MV-4-11 (cell line): ENCODE data around the gene ENO4.

Source experiments
- DNase-seq: peaks from one replicate; lab custom pipeline; 2025; lab: John Stamatoyannopoulos, UW

ENO4 gene, protein sequence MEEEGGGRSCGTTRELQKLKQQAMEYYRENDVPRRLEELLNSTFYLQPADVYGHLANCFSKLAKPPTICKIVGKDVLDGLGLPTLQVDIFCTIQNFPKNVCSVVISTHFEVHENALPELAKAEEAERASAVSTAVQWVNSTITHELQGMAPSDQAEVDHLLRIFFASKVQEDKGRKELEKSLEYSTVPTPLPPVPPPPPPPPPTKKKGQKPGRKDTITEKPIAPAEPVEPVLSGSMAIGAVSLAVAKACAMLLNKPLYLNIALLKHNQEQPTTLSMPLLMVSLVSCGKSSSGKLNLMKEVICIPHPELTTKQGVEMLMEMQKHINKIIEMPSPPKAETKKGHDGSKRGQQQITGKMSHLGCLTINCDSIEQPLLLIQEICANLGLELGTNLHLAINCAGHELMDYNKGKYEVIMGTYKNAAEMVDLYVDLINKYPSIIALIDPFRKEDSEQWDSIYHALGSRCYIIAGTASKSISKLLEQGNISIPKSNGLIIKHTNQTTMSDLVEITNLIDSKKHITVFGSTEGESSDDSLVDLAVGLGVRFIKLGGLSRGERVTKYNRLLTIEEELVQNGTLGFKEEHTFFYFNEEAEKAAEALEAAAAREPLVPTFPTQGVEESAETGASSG

DNA sequence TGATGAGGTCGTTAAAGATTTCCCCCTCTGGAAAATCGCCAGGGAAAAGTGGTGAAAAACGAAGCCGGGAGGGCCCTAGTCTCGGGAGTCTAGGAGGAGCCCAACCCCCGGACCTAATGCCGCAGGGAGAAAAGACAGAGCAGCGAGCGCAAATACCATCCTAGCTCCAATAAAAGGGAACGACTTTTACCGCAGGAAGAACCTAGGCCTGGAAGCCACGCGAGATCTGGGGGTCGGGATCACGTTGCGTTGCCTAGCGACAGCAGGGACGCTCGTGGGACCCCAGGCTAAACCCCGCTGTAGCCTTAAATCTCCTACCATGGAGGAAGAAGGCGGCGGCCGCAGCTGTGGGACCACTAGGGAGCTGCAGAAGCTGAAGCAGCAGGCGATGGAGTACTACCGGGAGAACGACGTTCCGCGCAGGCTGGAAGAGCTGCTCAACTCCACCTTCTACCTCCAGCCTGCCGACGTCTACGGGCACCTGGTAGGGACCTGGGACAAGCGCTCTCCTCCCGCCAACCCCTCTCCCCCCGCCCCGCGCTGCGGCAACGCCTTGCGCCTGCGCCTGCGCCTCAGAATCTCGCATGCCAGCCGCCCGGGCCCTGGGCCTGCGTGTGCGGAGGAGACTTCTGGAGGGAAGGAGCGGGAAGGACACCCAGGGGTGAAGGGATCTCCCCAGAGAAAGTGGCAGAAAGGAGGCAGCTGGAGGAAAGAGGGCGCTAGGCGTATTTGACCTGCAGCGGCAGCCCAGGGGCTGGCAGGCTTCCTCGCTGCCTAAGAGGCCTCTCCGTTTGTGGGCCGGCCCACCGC lies at the start of gene ENO4:
Gene ENO4 (plus strand): TSS at position 252 of the 810 bp plus-strand sequence. CDS start 68 bp downstream, at position 320.
- DNase-seq: no peak

DNA sequence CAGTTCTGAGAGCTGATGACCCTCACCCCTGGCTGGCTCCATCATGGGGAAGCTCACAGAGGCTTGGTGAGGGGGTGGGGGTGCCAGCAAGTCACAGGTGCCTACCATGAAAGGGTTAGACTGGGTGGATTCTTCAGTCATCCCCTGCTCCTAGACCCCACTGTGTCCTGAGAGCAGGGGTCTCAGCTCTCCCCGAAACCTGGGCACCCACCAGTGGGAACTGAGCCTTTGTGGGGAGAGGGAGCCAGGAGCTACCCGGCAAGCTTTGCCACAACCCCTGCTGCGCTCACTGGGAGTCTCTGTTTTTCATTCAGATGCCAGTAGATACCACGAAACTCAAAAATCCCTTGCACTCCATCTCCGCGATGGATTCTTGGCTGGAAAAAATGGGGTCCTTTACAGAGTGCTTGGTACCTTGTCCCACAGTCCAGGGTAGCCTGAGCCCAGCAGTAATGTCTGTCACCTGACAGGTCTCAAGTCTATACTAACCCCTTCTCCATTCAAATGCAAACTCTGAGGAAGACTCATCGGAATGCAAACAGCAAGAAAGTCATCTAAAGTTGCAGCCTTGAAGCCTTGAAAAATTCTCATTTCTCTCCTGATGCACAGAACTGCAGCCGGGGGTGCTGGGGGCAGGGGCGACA lies 48.9 kb upstream of the ENO4 start:
- DNase-seq: no peak

DNA sequence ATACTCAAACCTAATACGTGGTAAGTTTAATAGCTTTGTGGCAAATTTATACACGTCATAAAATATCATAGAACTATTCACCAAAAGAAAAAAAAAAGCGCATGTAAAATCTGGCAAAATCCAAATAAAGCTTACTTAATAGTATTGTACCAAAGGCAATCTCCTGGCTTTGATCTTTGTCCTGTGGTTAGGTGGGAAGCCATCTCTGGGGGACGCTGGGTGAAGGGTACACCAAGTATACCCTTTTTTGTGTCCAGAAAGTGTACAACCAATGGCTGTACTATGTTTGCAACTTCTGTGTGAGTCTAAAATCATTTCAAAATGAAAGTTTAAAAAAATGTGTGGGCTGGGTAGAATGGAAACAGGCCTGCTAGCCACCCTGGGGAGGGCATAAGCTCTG lies 47.6 kb upstream of the ENO4 start:
- no peak for DNase-seq

DNA sequence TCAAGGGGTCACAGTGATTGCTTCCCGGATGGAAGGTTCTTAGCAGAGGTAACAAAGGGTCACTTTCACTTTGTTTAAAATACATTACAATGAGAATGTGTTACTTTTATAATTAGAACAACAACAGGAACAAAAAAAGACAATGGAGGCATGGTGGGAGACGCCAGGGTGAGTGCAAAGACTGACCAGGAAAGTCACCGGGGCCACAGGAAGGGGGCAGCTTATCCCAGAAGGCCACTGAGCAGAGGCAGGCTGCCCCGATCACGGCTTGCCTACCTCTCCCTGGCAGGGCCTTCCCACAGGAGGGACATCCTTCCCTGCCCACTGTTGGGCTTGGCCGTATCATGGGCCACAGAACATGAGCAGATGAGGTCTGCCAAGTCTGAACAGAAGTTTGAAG lies 46.8 kb upstream of the ENO4 start:
- DNase-seq: no peak

DNA sequence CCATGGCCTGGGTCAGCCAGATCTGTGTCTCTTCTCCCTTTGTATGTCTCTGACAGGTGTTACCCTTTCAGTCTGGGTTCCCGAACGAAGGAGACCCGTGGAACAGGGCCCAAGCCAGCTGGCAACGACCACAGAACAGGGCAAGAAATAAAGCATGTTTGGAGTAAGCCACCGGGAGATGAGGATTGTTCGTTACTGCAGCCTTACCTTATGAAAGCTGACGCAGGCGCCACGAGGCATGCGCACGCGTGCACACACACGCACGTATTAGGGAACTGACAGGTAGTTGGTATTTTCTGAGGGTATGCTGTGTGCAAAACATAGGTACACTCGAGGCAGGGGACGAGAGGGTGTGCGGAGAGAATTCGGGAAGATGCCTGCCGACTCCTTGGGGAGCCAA lies 46.4 kb upstream of the ENO4 start:
- DNase-seq: no peak

DNA sequence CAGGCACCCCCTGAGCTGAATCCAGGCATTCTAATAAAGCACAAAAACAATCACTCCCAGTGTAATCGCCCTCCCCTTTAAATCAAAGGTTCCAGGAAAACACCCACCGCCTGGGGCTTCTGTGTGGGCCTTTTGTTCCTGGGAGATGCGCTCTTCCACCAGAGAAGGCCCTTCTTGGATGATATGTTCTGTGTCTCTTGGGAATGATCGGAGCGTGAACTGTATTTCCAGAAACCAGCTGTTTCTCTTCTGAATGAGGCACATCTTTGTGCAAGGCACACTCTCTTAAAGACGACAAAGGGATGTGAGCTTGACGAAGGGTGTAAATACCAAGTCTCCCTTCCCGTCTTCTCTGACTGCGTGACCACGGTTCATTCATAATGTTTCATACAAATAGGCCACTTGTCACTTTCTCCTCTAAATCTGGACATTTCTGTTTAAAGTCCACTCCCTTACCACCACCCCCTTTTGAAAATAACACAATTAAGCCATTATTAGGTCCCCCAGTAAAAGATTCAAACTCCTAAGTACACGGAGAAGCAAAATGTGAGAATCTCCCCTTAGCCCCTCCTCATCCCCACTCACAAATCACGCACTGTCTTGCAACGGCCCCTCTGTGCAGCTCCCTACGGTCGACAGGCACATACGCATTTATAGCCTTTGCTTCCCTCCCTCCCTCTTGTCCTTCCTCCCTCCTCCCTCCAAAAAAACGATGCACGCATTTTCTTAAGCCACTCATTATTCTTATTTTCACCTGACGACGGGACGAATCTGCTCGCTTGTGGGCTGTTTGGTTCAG lies 45.6 kb upstream of the ENO4 start:
- DNase-seq: no peak

DNA sequence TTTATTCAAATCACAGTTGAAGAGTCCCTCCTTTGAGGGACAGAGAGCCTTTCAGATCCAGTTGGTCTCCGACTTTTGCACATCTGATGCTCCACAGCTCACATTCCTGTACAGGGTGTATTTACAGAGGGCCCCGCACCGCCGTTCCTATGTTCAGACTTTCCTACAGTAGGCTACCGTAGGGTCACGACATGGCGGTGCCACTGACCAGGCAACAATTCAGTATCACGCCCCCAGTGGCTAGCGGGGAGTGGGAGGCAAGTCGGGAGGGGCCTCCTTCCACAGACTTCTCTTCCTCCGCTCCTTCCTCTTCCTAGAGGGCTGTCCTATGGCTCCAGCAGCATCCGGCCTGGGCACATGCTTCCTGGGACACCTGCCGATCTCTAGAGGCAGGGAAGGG lies 40.6 kb upstream of the ENO4 start:
- DNase-seq: no peak

DNA sequence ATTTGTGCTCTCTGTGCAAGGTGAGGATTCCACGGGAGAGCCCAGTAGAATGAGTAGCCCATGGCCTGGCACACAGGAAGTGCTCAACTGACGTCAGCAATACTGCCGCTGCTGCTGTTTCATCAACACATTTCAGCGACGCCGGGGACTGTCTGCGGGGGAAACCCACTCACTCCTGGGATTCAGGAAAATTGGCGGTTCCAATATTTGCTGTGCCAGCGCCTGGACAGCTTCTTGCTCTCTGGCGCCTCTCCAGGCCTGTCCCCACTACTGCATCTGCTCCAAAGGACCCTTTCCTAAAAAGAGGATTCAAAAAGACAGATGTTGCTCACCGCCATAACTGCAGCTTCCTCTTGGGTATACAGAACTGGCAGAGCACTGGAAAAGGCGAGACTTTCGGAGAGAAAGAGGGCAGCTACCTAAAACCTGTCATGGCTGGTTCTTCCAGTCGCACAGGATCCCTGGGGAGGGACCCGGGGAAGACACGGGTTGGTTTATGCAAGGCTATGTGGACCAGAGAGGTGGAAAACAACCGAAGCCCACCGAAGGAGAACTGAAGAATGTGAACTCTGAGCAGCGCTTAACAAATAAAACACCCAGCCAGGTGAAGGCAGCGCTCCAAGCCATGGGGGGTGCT lies 39.7 kb upstream of the ENO4 start:
- DNase-seq: no peak

DNA sequence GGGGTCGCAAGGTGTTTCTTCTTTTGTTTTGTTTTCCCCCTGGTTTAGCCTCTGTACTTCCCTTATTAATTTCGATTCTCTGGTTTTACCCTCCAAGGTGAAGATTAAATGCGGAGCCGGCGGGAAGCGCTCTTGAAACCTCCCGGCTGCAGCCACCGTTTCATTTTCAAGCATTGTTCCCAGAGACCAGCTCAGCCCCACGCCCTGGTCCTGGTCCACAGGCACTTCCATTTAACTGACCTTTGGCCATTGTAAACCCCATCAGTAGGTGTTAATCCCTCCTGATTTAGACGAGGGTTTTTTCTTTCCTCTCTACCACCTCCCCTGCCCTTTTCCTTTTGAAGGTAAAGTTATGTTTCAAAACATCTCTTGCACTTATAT lies 39.2 kb upstream of the ENO4 start:
- no peak for DNase-seq

DNA sequence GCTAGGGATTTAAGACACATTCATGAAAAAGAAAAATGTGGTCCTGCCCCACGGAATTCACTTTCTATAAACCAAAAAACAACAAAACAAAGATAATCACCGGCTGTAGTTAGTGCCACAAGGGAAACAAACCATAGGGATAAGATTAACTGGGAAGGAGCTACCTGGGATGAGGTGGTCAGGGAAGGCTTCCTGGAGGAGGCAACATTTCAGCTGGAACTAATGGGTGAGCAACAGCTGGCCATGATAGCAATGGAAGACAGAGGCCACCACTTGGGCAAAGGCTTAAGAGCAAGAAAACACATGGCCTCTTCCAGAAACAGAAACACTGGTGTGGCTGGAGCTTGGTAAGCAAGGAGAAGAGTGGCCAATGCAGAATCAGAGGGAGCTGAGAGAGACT lies 38.4 kb upstream of the ENO4 start:
- DNase-seq: no peak

DNA sequence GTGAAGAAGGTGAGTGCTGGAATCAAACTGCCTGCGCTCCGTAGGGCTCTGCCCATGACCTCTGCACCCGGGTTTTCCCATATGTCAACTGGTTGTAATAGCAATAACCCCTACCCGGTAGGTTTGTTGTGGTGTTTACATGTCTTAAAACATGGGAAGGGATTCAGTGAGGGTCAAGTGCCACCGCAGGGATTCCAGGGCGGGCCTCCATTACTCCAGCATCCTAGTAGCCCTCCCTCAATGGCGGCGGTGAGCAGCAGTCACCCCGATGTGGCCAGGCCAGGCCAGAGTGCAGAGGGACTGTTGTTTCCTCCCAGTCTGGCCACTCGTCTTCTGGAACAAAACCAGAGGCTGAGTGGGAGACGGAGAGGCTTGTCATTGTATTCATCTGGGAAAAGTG lies 37.6 kb upstream of the ENO4 start:
- DNase-seq: no peak

DNA sequence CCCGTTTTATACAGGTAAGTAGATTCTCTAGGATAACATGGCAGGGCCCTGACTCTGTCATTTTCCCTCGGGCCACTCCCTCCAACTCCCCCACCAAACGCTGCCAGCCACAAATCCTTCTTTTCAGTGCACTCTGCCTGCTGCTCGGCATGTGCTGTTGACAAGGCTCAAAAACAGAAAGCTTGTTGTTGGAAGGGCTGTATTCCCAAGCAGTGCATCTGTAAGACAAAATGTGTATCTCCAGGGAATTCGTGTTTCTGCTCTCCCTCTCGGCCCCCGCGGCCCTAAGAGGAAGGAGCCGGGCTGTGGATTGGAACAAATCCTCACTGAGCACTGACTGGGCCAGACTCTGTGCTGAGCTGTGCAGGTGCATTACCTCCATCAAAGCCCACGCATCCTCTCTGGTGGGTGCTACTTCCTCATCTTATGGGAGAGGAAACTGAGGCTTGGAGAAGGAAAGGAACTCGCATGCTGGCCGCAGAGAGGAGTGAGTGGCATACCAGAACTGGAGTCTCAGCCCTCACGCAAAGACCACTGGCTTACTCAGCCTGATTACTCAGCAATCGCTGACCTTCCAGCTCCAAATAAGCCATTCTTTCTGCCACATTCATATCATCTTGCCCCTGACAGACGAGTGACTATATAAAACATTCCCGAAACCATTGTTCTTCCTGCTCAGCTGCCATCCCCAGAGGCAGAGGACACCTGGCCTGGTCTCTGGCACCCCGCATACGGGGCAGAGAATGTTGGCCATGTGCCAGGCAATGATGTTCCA lies 33.5 kb upstream of the ENO4 start:
- no peak for DNase-seq

DNA sequence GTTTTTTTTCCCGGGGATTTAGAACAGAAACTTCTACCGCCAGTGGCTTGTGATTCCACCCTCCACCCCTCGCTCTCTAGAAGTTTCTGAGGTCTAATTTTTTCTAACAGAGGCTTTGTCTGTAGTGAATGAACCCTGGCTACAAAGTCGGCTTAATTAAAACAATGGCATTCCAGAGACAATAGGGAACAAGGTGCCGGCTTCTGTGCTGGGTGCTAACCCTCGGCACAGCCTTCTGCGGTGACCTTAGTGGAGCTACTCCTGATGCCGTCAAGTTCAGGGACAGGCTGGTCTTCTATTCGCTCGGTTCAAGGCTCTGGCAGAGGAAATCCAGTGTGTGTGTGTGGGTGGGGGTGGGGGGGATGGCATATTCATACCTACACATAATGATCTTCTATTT lies 32.1 kb upstream of the ENO4 start:
- no peak for DNase-seq

DNA sequence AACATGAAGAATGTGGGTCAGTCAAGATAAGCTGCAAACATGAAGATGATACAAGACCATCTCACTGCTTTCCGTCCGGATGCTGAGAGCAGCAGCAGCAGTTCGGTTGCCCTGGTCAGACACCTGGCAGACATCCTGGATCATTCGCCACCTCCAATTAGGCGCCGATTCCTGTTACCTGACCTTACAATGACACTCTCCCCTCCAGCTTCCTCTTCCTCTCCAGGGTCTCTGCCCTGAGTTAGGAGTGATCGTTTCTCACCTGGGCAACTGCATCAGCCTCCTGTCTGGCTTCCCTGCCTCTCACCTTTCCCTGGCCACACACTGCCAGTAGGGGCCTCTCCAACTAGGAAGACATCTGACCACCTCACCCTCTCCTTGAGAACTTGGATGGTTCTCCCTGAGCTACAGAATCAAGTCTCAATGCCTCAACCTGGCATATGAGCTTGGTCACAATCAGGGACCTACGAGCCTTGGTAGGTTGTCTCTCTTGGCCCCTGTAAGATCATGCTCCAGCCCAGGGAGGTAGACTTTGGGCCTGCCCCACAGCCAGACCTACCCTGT lies 31.4 kb upstream of the ENO4 start:
- no peak for DNase-seq

DNA sequence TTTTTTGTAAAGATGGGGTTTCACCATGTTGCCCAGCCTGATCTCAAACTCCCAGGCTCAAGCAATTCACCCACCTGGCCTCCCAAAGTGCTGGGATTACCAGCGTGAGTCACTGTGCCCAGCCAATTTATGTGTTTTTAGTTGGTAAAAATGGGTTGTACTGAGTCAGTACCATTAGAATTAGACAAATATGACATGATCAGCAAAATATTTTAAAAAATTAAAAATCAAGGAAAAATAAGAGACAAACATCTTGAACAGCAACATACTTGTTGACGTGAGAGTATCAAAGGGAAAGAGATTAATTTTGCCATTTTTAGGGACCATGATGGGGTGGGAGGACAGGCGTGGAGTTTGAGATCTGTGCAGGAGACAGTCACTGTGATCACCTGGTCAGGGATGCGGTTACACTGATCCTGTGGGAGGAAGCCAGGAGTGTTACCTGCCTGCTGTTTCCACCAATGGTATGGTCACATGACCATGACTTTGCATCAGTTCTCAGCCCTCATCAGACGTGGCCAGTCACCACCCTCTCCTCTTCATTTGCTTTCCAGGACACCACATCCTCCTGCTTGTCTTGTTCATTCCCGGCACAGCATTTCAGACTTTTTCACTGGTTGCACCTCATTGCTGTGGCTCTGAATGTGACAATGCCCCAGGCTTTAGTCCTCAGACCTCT lies 29.2 kb upstream of the ENO4 start:
- DNase-seq: no peak

DNA sequence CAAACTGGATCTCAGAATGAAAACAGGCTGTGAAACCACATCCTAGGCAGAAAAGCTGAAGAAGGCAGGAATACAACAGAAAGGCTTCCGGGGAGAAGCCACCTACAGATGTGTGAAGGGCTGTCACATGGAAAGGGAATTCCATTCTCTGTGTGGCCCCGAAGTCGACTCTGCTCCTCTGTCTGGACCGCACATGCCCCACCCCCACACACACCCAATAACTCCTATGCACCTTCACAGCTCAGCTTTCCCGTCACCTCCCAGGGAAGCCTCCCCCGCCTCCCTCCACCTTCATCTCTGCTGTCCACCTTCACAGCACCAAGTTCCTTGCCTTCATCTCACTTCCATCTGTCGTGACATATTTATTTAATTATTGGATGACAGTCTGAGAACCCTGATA lies 23.4 kb upstream of the ENO4 start:
- no peak for DNase-seq

DNA sequence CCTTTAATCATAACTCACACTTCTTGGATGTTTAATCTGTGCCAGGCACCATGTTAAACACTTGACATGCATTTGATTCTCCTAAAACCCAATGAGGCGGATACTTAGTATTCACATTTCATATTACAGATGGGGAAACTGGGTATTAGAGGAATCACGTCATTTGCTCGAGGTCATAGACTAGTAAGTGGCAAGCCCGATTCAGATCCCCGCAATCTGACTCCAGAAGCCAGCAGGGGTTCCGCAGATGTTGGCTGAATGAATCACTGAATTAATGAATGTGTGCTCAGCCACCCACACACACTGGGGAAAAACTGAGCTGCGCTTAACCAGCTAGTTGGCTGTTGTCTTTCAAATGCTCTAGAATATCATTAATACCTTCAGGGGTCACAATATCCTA lies 22.5 kb upstream of the ENO4 start:
- DNase-seq: no peak

DNA sequence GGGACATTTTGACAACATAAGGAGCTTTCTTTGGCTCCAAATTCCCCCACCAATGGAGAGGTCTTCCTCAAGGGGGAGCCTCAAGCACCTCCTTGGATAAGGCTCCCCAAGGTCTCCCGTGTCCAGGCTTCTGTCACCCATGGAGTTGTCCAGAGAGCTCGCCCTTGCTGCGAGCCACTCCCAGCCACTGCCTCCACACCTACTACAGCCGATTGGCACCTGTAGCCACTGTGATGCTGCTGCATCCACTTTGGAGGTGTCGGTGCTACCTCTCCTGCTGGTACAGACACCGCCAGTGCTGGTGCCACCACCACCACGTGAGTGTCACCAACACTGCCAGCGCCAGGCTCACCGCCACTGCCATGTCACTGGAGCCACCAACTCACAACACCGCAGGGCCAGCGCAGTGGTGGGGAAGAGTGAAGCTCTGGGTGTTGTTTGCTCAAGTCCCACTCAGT lies 22.1 kb upstream of the ENO4 start:
- no peak for DNase-seq

DNA sequence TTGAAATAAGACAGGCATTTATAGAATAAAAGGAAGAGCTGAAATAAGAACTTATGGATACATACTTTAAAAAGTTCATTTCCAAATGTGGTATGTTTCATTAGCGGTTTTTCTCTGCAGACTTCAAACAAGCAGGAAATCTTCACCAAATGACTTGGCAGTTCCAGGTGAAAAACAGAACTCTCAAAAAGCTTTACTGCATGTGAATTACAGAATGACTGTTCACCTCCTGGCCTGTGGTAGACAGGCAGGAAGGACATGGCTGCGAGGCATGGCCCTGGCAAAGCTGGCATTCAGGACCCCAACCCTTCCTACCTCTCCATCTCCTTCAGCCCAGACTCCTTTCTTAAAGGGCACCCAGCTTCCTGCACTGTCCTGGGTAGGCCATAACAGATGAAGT lies 21.2 kb upstream of the ENO4 start:
- DNase-seq: no peak
